ENCODE measurements around the gene FAN1.

- TF ChIP-seq EZH2phosphoT487 (IDR thresholded peaks at IDR 0.05; ENCODE audit: insufficient read depth, low read depth), result no peak
- no peak for TF ChIP-seq EZH2 (IDR thresholded peaks at IDR 0.05; ENCODE audit: insufficient read depth, poor library complexity, severe bottlenecking)
Measured at GRCh38 chr15:30973379-30973778, 69.7 kb downstream of the FAN1 start.
